ENCODE measurements around the gene TMOD4. TPM values are rescaled to one million over a fixed set of nuclear protein-coding genes. Genes with fewer than 3 reads are reported as not detected.

The TMOD4 gene
- total and polyA plus RNA-seq, 9 of the 15 experiments (the other 6 are each of a cell fraction or from before 2014, with no cell fraction given) = 0.18 to 1.8 (median 1.1) TPM; not detected in 1

GRCh38 chr1:151165738-151166504 lies 9.9 kb downstream of the TMOD4 start, which contains the start of the genes LYSMD1 and SCNM1 (continued):
- TF ChIP-seq TRIM25 (IDR thresholded peaks at IDR 0.05; ENCODE audit: borderline replicate concordance) (peak; percentile 97), TEAD4 (IDR thresholded peaks at IDR 0.05; ENCODE audit: low read length) (peak; percentile 58; the same call in 1 of the 2 replicates), TEAD4 (CRISPR knock-in tag; IDR thresholded peaks at IDR 0.05; ENCODE audit: borderline replicate concordance) (no peak), HNRNPLL (IDR thresholded peaks at IDR 0.05; ENCODE audit: low read depth, low read length, poor library complexity, severe bottlenecking) (peak; percentile 41), CEBPB (tag; IDR thresholded peaks at IDR 0.05) (peak; percentile 57; the same call in 1 of the 2 replicates), RCOR1 (IDR thresholded peaks at IDR 0.05; ENCODE audit: borderline replicate concordance in 1 of 2, low read depth in 2 of 2, low read length in 2 of 2) (peak in 1 of 2 experiments; percentile 28; a peak in 2 of 4 replicates), E2F8 (IDR thresholded peaks at IDR 0.05; ENCODE audit: low read depth, partially characterized antibody) (peak; percentile 96), SIX5 (IDR thresholded peaks at IDR 0.05; ENCODE audit: borderline replicate concordance in 1 of 2, insufficient read depth in 1 of 2, low read depth in 1 of 2, low read length in 2 of 2) (peak; percentile 99), HMBOX1 (IDR thresholded peaks at IDR 0.05) (no peak), SMAD2 (IDR thresholded peaks at IDR 0.05; ENCODE audit: low read depth, low read length) (no peak), STAT5A (IDR thresholded peaks at IDR 0.05; ENCODE audit: borderline replicate concordance, low read length) (peak; percentile 17; the same call in 1 of the 2 replicates), MEIS2 (IDR thresholded peaks at IDR 0.05; ENCODE audit: partially characterized antibody) (peak; percentile 57), MCM5 (IDR thresholded peaks at IDR 0.05; ENCODE audit: low read depth) (no peak), E2F5 (CRISPR knock-in tag; IDR thresholded peaks at IDR 0.05) (no peak), MCM7 (IDR thresholded peaks at IDR 0.05) (peak in 1 of 2 experiments; percentile 100; a peak in 2 of 4 replicates), FOXK2 (conservative IDR thresholded peaks at IDR 0.05 in 1 of 2, IDR thresholded peaks at IDR 0.05 in 1 of 2; ENCODE audit: low read depth in 2 of 2) (peak; percentile 73 to 94), KDM5B (IDR thresholded peaks at IDR 0.05; ENCODE audit: insufficient replicate concordance, low read depth, low read length) (peak; percentile 84), CHD2 (IDR thresholded peaks at IDR 0.05; ENCODE audit: low read depth, low read length) (peak; percentile 33; the same call in 1 of the 2 replicates), ASH1L (IDR thresholded peaks at IDR 0.05; ENCODE audit: borderline replicate concordance, low read depth, partially characterized antibody) (peak; percentile 90), MAX (CRISPR knock-in tag; IDR thresholded peaks at IDR 0.05) (peak; percentile 75)
